ENCODE results near the gene ZBTB7C.

ZBTB7C gene

GRCh38 chr18:48390641-48391040 lies 18.5 kb downstream of the ZBTB7C start:
- H3K4me2 ChIP-seq (ENCODE audit: low read length): no peak overlapping the region
- H3K36me3 ChIP-seq (ENCODE audit: control insufficient read depth, insufficient read depth, low read length): no peaks in the 10 kb centered on the region
- H2AFZ ChIP-seq: no peak overlapping the region
- no peaks in the 10 kb centered on the region for H3K79me2 ChIP-seq
- H3K9ac ChIP-seq: no peak overlapping the region
- TF ChIP-seq CTCF (IDR thresholded peaks at IDR 0.05): no peak
- no peak overlapping the region for H3K27ac ChIP-seq
- H3K4me3 ChIP-seq (ENCODE audit: low read depth, low read length): no peak overlapping the region
- H3K27me3 ChIP-seq (ENCODE audit: control insufficient read depth, insufficient read depth, low read length): no peaks in the 10 kb centered on the region
- no peaks in the 10 kb centered on the region for H3K9me3 ChIP-seq (ENCODE audit: control insufficient read depth, low read length)
- no peaks in the 10 kb centered on the region for H3K4me1 ChIP-seq

GRCh38 chr18:48388478-48388877 lies 20.7 kb downstream of the ZBTB7C start:
- no peaks in the 10 kb centered on the region for H3K79me2 ChIP-seq
- H3K4me2 ChIP-seq (ENCODE audit: low read length): no peak overlapping the region
- no peak overlapping the region for H2AFZ ChIP-seq
- H3K9ac ChIP-seq: no peak overlapping the region
- H3K36me3 ChIP-seq (ENCODE audit: control insufficient read depth, insufficient read depth, low read length): no peaks in the 10 kb centered on the region
- no peak for TF ChIP-seq CTCF (IDR thresholded peaks at IDR 0.05)
- H3K27ac ChIP-seq: no peak overlapping the region
- no peaks in the 10 kb centered on the region for H3K27me3 ChIP-seq (ENCODE audit: control insufficient read depth, insufficient read depth, low read length)
- H3K9me3 ChIP-seq (ENCODE audit: control insufficient read depth, low read length): no peaks in the 10 kb centered on the region
- H3K4me1 ChIP-seq: no peaks in the 10 kb centered on the region
- no peak overlapping the region for H3K4me3 ChIP-seq (ENCODE audit: low read depth, low read length)

- H3K9me3 ChIP-seq (ENCODE audit: control insufficient read depth, low read length): no peaks in the 10 kb centered on the region
- H3K27me3 ChIP-seq (ENCODE audit: control insufficient read depth, insufficient read depth, low read length): no peaks in the 10 kb centered on the region
- H3K9ac ChIP-seq: no peak overlapping the region
- H3K27ac ChIP-seq: no peak overlapping the region
- no peak overlapping the region for H3K4me2 ChIP-seq (ENCODE audit: low read length)
- no peaks in the 10 kb centered on the region for H3K4me1 ChIP-seq
- no peaks in the 10 kb centered on the region for H3K36me3 ChIP-seq (ENCODE audit: control insufficient read depth, insufficient read depth, low read length)
- no peak overlapping the region for H3K4me3 ChIP-seq (ENCODE audit: low read depth, low read length)
- no peaks in the 10 kb centered on the region for H3K79me2 ChIP-seq
- TF ChIP-seq CTCF (IDR thresholded peaks at IDR 0.05): no peak
- H2AFZ ChIP-seq: no peak overlapping the region
Measured at GRCh38 chr18:48387300-48387699, 21.9 kb downstream of the ZBTB7C start.

GRCh38 chr18:48385596-48385995 lies 23.6 kb downstream of the ZBTB7C start:
- Histone ChIP-seq H3K4me1 (no peaks in the 10 kb centered on the region), H3K79me2 (no peaks in the 10 kb centered on the region), H3K9me3 (ENCODE audit: control insufficient read depth, low read length) (no peaks in the 10 kb centered on the region), H2AFZ (no peak overlapping the region), H3K9ac (no peak overlapping the region), H3K27ac (no peak overlapping the region), H3K4me3 (ENCODE audit: low read depth, low read length) (no peak overlapping the region), H3K27me3 (ENCODE audit: control insufficient read depth, insufficient read depth, low read length) (no peaks in the 10 kb centered on the region), H3K4me2 (ENCODE audit: low read length) (no peak overlapping the region), H3K36me3 (ENCODE audit: control insufficient read depth, insufficient read depth, low read length) (no peaks in the 10 kb centered on the region)
- TF ChIP-seq CTCF (IDR thresholded peaks at IDR 0.05): no peak

- Histone ChIP-seq H3K27ac (no peak overlapping the region), H3K9me3 (ENCODE audit: control insufficient read depth, low read length) (no peaks in the 10 kb centered on the region), H2AFZ (no peak overlapping the region)
Measured at GRCh38 chr18:48376934-48377333, 32.2 kb downstream of the ZBTB7C start.

More at GRCh38 chr18:48376934-48377333, 32.2 kb downstream of the ZBTB7C start:
- Histone ChIP-seq H3K4me1 (peaks cover 6% of the 10 kb centered on the region), H3K4me3 (ENCODE audit: low read depth, low read length) (no peak overlapping the region), H3K36me3 (ENCODE audit: control insufficient read depth, insufficient read depth, low read length) (no peaks in the 10 kb centered on the region), H3K79me2 (no peaks in the 10 kb centered on the region), H3K9ac (no peak overlapping the region), H3K27me3 (ENCODE audit: control insufficient read depth, insufficient read depth, low read length) (no peaks in the 10 kb centered on the region), H3K4me2 (ENCODE audit: low read length) (no peak overlapping the region)
- TF ChIP-seq CTCF (IDR thresholded peaks at IDR 0.05): no peak
